ENCODE results near the gene AGBL3.
"Not testable (repeated sequence)": the region's sequence is repeated elsewhere in the genome, so short reads cannot be mapped to it uniquely, and the experiment has no call there.

The AGBL3 gene

DNA sequence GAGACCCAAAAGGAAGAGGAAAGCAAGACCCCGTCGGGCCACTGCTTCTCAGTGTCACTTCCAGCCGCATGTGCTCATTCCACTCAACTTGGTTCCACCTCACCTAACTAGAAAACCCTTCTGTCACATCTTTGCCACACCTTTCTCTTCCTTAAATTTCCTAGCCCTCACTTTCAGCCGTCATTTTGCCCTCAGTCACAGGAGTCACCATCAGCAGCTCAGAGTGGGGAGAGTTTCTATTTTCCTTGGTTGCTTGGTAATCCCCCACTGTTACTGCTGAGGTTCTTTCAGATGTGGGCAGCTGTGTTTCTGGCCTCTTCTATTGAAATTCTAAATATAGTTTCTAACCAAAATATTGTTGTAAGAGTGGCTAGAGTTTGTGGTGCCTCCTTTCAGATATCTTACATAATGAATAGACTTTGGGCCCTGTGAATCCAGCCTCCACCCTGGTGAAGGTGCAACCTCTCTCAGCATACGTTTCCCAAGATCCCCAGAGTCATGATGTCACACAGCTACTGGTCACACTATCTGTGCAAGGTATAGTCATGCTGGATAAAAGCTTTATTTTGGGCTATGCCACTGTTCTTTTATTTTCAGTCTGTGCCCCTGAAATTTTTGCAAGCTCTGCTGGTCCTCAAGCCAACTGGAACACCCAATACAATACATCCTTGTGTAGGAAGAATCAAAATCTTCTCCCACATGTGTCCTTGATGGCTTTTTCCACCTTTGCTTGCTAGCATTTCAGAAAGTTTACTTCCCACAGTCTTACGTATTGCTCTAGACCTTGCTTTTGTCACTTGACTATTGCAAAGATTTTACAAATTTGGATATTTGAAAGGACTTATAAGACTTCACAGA lies 9.2 kb downstream of the AGBL3 start:
- Mint-ChIP-seq H3K4me1 (peaks cover 69% of the 10 kb centered on the region), H3K9me3 (peaks cover 0 to 7% of the 10 kb centered on the region in 2 donors), H3K27ac (peak overlapping the region; percentile 88 to 96), H3K4me3 (peak overlapping the region; percentile 65 to 78), H3K27me3 (no peaks in the 10 kb centered on the region)
- ATAC-seq = peak; percentile 64
- peak; percentile 30 to 49 for DNase-seq

DNA sequence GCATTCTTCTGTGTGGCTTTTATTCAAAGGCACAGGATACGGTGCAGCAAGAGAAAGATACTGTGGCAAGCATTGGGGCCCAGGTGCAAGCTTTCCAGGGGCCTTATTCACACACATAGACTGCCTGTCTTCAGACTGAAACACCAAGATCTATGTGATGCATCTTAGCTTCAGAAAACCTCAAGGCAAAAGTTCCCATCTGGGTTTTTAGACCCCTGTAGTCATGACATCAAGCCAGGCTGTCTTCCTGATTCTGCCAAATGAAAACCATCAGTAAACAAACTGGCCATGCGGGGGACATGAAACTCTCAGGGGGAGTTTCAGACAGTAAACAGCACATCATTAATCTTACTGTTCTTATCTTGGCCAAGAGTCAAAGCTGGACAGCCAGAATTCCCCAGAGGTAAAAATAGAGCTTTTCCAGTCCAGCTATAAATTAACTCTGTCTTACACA lies 9.8 kb downstream of the AGBL3 start:
- peaks cover 63% of the 10 kb centered on the region for H3K4me1 Mint-ChIP-seq
- peak in 1 of 2 donors; percentile 44 for DNase-seq
- H3K27me3 Mint-ChIP-seq = no peaks in the 10 kb centered on the region
- peak overlapping the region in 1 of 2 donors; percentile 96 for H3K27ac Mint-ChIP-seq
- H3K4me3 Mint-ChIP-seq = peak overlapping the region; percentile 65 to 78
- H3K9me3 Mint-ChIP-seq = peaks cover 2 to 11% of the 10 kb centered on the region in 2 donors
- peak; percentile 59 for ATAC-seq

DNA sequence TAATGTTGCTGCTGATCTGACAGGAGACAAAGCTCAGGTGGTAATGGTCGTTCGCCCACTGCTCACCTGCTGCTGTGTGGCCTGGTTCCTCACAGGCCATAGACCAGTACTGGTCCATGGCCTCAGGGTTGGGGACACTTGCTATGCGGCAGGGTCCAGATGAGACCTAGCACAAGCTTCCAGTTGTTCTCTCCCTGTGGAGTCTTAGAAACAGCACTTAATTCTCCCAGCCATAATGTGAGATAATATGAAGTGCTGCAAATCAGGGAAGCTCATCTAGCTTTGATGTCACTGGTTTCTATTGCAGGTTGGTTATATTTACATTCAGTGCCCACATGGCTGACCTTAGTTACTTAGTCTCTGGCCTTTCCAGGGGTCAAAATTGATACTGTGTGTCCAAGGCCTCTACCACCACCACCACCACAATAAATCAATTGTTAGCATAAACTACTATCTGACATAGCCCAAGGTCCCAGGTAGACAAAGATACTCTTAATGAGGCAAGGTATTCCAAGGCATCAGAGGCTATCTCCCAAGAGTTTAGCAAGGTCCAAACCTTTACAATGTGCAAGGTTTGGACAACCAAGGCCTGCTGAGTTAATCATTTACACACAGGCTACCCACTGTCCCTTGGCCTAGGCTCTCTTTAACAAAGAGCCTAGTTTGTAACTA lies 11.0 kb downstream of the AGBL3 start:
- Mint-ChIP-seq H3K9me3 (peaks cover 8 to 14% of the 10 kb centered on the region in 2 donors), H3K4me1 (peaks cover 50% of the 10 kb centered on the region), H3K27me3 (no peaks in the 10 kb centered on the region), H3K27ac (no peak overlapping the region), H3K4me3 (no peak overlapping the region)
- DNase-seq (no peak), ATAC-seq (no peak)

DNA sequence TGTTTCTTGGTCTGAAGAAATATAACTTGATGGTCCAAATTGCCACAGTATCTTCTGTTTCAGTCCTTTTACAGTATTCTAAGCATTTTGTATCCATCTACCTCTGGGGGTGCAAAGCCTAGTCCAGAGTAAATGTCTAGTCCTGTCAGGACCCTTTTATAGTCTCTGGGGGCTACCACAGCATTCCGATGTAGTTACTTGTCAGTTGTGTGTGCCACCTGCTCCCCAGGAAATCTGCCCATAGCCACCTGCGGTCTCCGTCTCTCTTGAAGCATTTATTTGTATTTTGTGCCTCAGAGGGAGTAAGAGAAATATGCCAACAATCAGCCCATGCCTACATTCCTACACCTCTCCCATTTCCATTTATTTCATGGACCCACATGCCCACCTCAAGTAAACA lies 12.8 kb downstream of the AGBL3 start:
- H3K9me3 Mint-ChIP-seq = peaks cover 8 to 14% of the 10 kb centered on the region in 2 donors
- no peaks in the 10 kb centered on the region for H3K27me3 Mint-ChIP-seq
- peaks cover 34% of the 10 kb centered on the region for H3K4me1 Mint-ChIP-seq
- H3K4me3 Mint-ChIP-seq = no peak overlapping the region
- DNase-seq (no peak), ATAC-seq (no peak)
- H3K27ac Mint-ChIP-seq = no peak overlapping the region

DNA sequence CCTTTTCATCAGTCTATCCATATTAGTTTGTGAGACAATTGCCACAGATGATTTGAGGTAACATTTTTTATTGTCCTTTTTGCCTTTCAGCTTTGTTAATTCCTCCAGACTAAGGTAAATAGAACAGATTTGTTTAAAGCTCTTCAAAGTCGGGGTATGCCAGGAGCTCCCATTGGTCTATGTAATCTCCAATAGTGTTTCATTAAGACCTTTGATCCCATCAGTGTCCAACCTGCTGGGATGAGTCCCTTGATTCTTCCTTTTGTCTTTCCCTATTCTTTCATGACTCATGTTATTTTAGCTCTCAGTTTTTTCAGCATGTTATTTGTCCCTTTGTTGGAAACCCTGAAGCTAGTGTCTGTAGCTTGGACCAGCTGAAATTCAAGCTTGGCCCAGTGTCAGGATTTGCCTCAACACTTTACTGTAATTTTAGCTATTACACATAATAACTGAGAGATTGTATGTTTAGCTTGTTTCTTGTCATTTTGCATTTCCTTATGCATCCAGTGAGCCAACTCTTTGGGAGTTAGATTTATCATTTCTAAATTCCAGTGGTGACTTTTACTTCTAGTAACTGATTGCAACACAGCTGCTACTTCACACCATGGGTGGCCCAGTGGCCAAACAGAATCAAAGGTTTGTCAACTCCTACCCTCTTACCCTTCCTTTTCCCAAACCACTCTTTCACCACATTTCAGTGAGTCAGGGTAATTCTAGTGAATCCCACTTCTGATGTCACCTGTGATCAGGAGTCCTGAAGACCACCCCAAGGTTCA lies 15.3 kb downstream of the AGBL3 start:
- Mint-ChIP-seq H3K27ac (no peak overlapping the region), H3K4me3 (no peak overlapping the region), H3K27me3 (no peaks in the 10 kb centered on the region), H3K4me1 (peaks cover 10% of the 10 kb centered on the region), H3K9me3 (peaks cover 8 to 14% of the 10 kb centered on the region in 2 donors)
- ATAC-seq = no peak
- no peak for DNase-seq

DNA sequence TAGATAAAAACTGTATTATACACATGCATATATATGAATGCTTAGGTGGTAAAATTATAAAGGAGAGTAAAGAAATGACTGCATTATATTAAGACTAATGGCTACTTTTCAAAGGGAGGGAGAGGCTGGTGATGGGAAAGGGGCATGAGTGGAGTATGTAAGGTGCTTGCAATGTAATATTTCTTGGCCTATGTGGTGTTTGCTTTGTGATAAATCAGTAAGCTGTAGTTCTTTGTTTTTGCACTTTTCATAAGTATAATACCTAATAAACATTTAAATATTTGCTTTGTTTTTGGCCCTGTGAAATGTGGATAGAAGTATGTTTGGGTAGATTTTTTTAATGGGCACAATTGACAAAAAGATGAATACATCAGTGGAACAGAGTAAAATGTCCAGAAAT lies 25.9 kb downstream of the AGBL3 start:
- no peak for ATAC-seq
- DNase-seq = no peak
- peaks cover 0 to 9% of the 10 kb centered on the region in 2 donors for H3K9me3 Mint-ChIP-seq
- no peaks in the 10 kb centered on the region for H3K4me1 Mint-ChIP-seq
- H3K27ac Mint-ChIP-seq = no peak overlapping the region
- no peak overlapping the region for H3K4me3 Mint-ChIP-seq
- H3K27me3 Mint-ChIP-seq = no peaks in the 10 kb centered on the region

DNA sequence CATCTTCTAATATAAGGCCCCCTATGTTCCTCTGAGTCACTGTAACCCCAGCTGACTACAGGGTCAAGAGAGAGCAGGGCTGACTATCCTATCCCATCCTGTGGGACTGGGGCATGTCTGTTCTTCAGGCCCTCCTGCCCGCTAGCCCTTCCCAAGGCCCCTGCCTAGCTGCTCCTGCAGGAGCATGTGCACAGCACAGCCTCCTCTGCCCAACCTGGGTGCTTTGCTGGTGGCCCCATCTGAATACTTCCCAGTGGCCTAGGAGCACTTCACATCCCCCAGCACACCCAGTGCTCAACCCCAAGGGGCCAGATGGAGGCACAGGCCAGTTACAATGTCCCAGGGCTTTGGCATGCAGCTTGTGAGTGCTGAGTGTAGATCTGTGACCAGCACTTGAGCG lies 37.3 kb downstream of the AGBL3 start:
- ATAC-seq (no peak), DNase-seq (no peak)
- H3K4me1 Mint-ChIP-seq = no peaks in the 10 kb centered on the region
- H3K4me3 Mint-ChIP-seq = no peak overlapping the region
- no peaks in the 10 kb centered on the region for H3K27me3 Mint-ChIP-seq
- H3K9me3 Mint-ChIP-seq = peaks cover 5 to 24% of the 10 kb centered on the region in 2 donors
- H3K27ac Mint-ChIP-seq = no peak overlapping the region

DNA sequence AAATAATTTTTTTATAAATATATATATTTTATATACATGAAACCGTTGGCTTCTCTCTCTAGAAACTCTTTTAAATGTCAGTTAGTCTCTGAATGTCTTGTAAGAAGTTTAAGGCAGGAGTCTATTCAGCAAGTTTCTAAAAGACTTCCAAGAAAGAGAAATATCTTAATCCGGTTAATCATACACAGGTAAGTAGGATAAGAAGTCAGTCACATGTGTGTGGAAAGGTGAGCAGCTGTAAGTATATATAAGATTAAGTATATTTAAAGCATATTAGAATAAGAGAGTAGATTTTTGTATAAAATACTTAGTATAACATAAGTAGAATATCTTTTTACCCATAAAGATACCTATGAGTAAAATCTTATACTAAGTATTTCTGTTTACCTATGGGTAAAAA lies 48.9 kb downstream of the AGBL3 start:
- ATAC-seq (no peak), DNase-seq (no peak)
- no peaks in the 10 kb centered on the region for H3K4me1 Mint-ChIP-seq
- H3K27me3 Mint-ChIP-seq = no peaks in the 10 kb centered on the region
- no peak overlapping the region for H3K27ac Mint-ChIP-seq
- no peaks in the 10 kb centered on the region for H3K9me3 Mint-ChIP-seq
- H3K4me3 Mint-ChIP-seq = no peak overlapping the region

DNA sequence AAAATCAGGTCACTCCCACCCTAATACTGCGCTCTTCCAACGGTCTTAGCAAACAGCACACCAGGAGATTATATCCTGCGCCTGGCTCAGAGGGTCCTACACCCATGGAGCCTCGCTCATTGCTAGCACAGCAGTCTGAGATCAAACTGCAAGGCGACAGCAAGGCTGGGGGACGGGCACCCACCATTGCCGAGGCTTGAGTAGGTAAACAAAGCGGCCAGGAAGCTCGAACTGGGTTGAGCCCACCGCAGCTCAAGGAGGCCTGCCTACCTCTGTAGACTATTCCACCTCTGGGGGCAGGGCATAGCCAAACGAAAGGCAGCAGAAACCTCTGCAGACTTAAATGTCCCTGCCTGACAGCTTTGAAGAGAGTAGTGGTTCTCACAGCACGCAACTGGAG lies 80.7 kb downstream of the AGBL3 start:
- not testable (repeated sequence) for H3K27ac Mint-ChIP-seq, ATAC-seq, DNase-seq, H3K27me3 Mint-ChIP-seq, H3K4me3 Mint-ChIP-seq, H3K4me1 Mint-ChIP-seq
- H3K9me3 Mint-ChIP-seq = peaks cover 13 to 41% of the 10 kb centered on the region in 2 donors

DNA sequence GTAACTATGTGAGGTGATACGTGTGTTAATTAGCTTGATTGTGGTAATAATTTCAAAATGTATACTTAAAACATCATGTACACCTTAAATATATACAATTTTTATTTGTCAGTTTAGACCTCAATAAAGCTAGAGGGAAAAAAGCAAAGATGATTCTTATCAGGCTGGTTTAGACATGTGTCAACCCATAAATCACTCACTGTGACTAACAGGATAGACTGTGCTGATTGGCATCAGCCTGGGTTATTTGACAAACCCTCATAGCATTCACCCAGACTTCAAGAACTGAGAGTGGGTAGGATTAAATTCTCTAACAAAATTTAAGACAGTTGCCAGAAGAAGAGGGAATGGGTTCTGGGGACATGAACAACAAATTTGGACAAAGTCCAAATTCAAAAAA lies 87.8 kb downstream of the AGBL3 start:
- Mint-ChIP-seq H3K27ac (no peak overlapping the region), H3K4me1 (no peaks in the 10 kb centered on the region), H3K27me3 (no peaks in the 10 kb centered on the region), H3K9me3 (peaks cover 9 to 10% of the 10 kb centered on the region in 2 donors), H3K4me3 (no peak overlapping the region)
- no peak for ATAC-seq
- DNase-seq = no peak

DNA sequence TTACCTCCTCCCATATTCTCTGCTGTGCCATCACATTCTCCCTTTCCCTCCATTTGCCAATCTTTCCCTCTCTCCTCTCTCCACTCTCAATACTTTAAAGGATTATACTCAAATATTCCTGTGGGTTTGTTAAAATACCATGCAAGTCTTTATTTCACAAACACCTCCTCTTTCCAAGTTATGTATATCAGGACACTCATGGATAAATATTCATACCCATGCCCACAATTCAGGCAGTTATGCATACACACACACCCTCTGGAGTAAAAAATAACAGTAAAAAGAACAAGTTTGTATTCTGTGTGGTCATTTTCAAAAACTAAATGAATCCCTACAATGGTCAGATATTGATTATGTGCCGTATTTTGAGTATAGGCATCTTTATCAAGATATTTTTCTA lies 88.2 kb downstream of the AGBL3 start:
- no peak for ATAC-seq
- no peak for DNase-seq
- H3K4me3 Mint-ChIP-seq = no peak overlapping the region
- no peaks in the 10 kb centered on the region for H3K27me3 Mint-ChIP-seq
- no peaks in the 10 kb centered on the region for H3K4me1 Mint-ChIP-seq
- no peak overlapping the region for H3K27ac Mint-ChIP-seq
- H3K9me3 Mint-ChIP-seq = peaks cover 6% of the 10 kb centered on the region in 2 donors

DNA sequence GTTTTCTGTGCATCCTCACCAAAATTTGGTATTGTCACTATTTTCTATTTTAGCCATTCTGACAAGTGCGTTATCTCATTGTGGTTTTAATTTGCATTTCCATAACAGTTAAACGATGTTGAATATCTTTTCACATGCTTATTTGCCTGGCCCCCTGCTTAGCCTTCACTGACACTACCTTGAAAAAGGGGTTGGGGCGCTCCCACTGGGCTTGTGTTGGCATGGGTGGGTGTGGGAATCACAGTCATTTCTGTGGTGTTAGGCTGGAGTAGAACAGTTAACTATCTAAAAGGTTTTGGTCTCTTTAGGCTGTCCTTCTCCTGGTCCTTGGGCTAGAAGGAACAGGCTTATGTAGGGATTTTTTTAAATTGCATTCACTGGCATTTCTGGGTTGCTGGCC lies 89.4 kb downstream of the AGBL3 start:
- DNase-seq (no peak), ATAC-seq (no peak)
- H3K4me1 Mint-ChIP-seq = no peaks in the 10 kb centered on the region
- H3K9me3 Mint-ChIP-seq = no peaks in the 10 kb centered on the region
- no peak overlapping the region for H3K4me3 Mint-ChIP-seq
- no peaks in the 10 kb centered on the region for H3K27me3 Mint-ChIP-seq
- no peak overlapping the region for H3K27ac Mint-ChIP-seq

DNA sequence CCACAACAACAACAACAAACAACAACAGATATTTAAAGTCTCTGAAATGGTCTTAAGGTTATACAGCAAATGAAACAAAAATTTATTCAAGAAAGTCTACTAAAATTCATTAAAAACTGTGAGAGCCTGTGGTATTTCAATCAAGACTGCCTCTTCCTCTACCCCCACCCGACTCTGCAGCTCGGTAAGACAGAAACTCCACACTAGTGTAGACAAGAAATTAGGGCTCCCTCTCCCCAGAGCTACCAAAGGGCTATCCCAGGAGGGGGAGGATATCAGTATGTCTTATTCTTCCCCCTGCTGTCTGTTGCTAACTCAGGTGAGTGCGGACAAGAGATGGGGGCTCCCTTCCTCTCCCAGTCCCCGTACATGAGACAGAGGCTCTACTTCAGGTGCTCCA lies 90.6 kb downstream of the AGBL3 start:
- H3K4me1 Mint-ChIP-seq = no peaks in the 10 kb centered on the region
- no peak overlapping the region for H3K4me3 Mint-ChIP-seq
- H3K27ac Mint-ChIP-seq = peak overlapping the region in 1 of 2 donors; percentile 7
- H3K27me3 Mint-ChIP-seq = no peaks in the 10 kb centered on the region
- H3K9me3 Mint-ChIP-seq = no peaks in the 10 kb centered on the region
- no peak for DNase-seq
- no peak for ATAC-seq

DNA sequence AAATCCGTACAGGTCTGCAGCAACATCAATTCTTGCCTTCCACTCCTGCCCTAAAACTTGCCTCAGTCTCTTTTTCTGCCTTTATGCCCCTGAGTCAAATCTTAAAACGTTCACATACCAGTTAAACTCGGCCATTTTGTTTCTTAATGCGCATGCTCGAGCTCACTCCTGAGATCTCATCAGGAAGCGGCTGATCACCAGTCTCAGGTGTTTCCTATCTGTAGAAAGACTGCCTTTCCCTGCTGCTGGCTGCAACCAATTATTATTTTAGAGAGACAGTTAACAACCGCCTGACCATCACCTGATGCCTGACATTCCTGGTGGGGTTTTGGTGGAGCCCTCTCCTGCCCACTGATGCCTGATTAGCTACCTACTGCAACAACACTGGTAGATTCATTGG lies 91.3 kb downstream of the AGBL3 start:
- H3K4me3 Mint-ChIP-seq = no peak overlapping the region
- H3K27me3 Mint-ChIP-seq = no peaks in the 10 kb centered on the region
- no peak overlapping the region for H3K27ac Mint-ChIP-seq
- DNase-seq (no peak), ATAC-seq (no peak)
- no peaks in the 10 kb centered on the region for H3K9me3 Mint-ChIP-seq
- no peaks in the 10 kb centered on the region for H3K4me1 Mint-ChIP-seq

DNA sequence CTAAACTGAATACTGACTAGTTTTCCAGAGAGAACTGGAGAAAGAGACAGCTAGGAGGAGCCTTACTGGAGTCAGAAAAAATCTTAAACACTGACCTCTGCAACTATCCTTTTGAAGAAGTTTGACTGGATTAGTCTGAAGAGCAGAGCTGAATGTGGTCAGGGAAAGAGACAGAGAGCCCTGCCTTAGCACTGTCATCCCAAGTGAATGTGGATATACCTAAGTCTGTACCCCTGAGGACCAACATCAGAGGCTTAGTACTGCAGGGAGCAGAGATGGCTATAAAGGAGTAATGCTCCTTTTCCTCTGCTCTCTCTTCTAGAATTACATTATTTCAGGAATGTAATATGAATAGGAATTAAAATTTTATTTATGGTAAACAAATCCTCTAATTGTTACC lies 91.7 kb downstream of the AGBL3 start:
- no peaks in the 10 kb centered on the region for H3K27me3 Mint-ChIP-seq
- H3K27ac Mint-ChIP-seq = no peak overlapping the region
- no peak overlapping the region for H3K4me3 Mint-ChIP-seq
- no peaks in the 10 kb centered on the region for H3K4me1 Mint-ChIP-seq
- no peak for DNase-seq
- ATAC-seq = no peak
- H3K9me3 Mint-ChIP-seq = no peaks in the 10 kb centered on the region

DNA sequence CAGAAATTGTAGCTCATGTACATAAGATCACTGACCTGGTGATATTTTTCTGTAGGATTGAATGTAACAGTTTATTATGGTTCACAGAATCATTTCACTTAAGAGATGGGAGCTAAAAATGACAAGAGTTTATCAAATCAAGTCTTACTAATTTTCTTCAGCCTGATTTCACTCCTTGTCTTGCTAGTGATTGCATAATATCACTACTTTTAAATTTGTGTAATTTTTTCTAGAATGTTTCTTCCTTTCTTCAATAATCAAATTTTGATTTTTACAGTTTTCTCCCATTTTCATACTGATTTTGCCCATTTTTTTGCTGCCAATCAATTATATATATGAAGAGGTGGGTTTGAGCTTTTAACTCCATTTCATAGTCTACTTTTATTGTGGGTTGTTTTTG lies 92.8 kb downstream of the AGBL3 start:
- H3K27me3 Mint-ChIP-seq = no peaks in the 10 kb centered on the region
- no peak overlapping the region for H3K4me3 Mint-ChIP-seq
- H3K4me1 Mint-ChIP-seq = no peaks in the 10 kb centered on the region
- ATAC-seq = no peak
- H3K9me3 Mint-ChIP-seq = no peaks in the 10 kb centered on the region
- DNase-seq = no peak
- H3K27ac Mint-ChIP-seq = no peak overlapping the region

Data from stimulated activated naive CD8-positive, alpha-beta T cell treated with anti-CD3 and anti-CD28 coated beads, Interleukin-15, amount 100 ng/mL, for 72 hours (primary cell).